Measurements from ENCODE around the gene PBXIP1. TPM values are rescaled to one million over a fixed set of nuclear protein-coding genes. Genes with fewer than 3 reads are reported as not detected.

Gene PBXIP1
- total RNA-seq, 4 donors from 2014 or later: 52.5 to 120 (median 97.9) TPM

DNA sequence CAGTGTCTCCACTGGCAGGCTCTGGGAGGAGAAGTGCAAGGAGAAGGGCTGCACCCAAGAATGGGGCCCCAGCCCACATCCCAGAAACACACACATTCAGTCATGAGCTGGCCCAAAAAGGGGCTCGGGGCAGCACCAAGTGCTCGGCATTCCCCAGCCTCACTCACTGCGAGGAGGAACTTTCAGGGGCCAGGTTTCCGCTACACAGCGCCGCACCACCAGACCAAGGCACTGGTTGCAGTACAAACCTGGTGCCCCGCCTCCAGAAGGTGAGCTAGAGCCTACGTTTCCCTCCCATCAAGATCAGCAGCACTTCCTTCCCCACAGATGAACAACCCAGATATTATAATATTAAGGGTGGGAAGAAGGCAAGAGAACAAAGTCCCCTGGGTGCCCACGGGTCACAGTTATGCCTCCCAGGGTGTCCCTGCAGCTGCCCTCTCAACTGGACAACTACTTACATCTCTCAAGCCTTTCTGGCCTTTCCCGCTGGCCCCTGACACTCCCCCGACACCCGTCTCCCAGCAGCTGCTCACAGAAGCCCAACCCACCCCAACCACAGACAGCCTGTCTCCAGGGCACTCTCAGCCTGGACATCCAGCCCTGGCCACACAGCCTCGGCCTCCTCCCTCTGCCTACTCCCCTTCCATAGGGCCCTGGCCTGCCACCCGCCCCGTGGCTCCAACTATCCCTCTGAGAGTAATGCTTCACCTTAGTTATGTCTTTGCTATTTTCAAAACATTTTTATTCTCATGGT, 3.8 kb downstream of the PBXIP1 start:
- H3K4me1 ChIP-seq: peaks cover 0 to 52% (median 41%) of the 10 kb centered on the region in 4 donors
- 62 to 67% methylated on average over 14 to 15 of the region's 15 CpGs for WGBS, 2 donors
- H3K27me3 ChIP-seq: no peaks in the 10 kb centered on the region
- DNase-seq (ENCODE audit: low spot score in 2 of 2): no peak
- TF ChIP-seq POLR2A (IDR thresholded peaks at IDR 0.05) (no peak), EP300 (IDR thresholded peaks at IDR 0.05) (no peak)
- TF ChIP-seq, protein P1, sequence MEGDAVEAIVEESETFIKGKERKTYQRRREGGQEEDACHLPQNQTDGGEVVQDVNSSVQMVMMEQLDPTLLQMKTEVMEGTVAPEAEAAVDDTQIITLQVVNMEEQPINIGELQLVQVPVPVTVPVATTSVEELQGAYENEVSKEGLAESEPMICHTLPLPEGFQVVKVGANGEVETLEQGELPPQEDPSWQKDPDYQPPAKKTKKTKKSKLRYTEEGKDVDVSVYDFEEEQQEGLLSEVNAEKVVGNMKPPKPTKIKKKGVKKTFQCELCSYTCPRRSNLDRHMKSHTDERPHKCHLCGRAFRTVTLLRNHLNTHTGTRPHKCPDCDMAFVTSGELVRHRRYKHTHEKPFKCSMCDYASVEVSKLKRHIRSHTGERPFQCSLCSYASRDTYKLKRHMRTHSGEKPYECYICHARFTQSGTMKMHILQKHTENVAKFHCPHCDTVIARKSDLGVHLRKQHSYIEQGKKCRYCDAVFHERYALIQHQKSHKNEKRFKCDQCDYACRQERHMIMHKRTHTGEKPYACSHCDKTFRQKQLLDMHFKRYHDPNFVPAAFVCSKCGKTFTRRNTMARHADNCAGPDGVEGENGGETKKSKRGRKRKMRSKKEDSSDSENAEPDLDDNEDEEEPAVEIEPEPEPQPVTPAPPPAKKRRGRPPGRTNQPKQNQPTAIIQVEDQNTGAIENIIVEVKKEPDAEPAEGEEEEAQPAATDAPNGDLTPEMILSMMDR (IDR thresholded peaks at IDR 0.05): no peak
- no peak overlapping the region for H3K27ac ChIP-seq
- no peak overlapping the region for H3K4me3 ChIP-seq
- H3K36me3 ChIP-seq: peaks cover 0 to 42% (median 6%) of the 10 kb centered on the region in 3 donors
- no peaks in the 10 kb centered on the region for H3K9me3 ChIP-seq

DNA sequence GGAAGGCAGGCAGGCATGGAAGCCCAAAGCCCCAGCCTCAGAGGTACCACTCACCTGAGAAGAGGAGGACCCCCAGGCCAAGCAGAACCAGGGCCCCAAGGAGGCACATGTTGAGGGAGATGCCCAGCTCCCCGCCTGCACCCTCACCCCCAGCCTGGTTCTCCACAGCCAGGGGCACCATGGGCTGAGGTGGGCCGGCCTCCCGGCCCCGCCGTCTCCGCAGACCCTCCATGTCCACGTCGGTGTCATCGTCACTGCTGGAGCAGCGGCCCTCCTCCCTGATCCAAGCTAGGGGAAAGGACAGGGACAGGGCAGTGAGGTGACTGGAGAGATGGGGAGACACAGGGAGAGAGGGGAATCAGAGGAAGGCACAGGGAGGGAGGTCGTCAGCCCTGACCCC, 7.8 kb downstream of the PBXIP1 start:
- Histone ChIP-seq H3K27me3 (no peaks in the 10 kb centered on the region), H3K36me3 (peaks cover 0 to 67% (median 10%) of the 10 kb centered on the region in 3 donors), H3K9me3 (no peaks in the 10 kb centered on the region), H3K4me3 (no peak overlapping the region), H3K4me1 (peaks cover 0 to 37% (median 19%) of the 10 kb centered on the region in 4 donors), H3K27ac (no peak overlapping the region)
- 93% methylated on average over 10 to 11 of the region's 11 CpGs for WGBS, 2 donors
- TF ChIP-seq POLR2A (IDR thresholded peaks at IDR 0.05): no peak
- TF ChIP-seq EP300 (IDR thresholded peaks at IDR 0.05): no peak
- TF ChIP-seq, protein P1 (IDR thresholded peaks at IDR 0.05): no peak
- no peak for DNase-seq (ENCODE audit: low spot score in 2 of 2)

DNA sequence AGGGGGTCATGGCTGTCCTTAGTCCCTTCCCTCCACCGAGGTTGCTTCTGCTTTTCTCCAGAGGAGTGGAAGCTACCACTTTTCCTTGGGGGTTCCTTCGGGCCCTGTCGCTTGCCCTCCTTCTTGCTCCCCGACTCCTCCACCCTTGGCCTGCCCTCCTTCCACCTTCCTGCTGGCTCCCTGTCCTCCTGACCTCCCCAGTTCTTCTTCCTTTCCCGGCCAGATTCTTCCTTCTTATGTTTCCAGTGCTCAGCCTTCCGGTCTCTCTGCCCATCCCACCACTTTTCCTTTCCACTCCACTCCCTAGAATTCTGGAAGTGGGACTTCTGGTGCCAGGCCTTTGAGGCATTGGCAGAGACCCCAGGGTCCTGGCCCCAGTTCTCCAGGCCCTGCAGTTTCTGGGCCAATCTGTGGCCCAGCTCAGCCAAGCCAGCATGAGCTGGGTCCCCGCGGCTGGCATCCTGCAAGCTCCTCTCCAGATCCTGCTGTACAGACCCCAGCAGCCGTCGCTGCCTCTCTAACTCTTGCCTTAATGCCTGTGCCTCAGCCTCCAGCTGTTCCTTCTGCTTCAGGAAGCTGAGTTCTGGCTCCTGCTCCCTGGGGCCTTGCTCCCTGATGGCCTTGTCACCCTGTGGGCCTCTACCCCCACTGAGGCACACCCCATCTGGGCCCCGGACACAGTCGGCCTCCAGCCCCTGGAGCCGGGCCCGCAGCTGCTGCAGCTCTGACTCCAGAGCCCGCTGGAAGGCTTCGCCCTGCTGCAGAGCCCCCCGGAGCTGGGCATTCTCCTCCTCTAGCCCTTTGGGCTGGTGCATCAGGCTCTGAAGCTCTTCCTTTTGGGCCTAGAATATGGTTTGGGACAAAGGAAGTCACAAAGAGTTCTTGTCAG, 9.7 kb downstream of the PBXIP1 start:
- no peak overlapping the region for H3K4me3 ChIP-seq
- H3K27ac ChIP-seq: peak overlapping the region in 1 of 4 donors; percentile 52
- no peaks in the 10 kb centered on the region for H3K27me3 ChIP-seq
- no peak for DNase-seq (ENCODE audit: low spot score in 2 of 2)
- WGBS, 2 donors: 74 to 80% methylated on average over 10 of the region's 17 CpGs
- H3K36me3 ChIP-seq: peaks cover 0 to 59% (median 9%) of the 10 kb centered on the region in 3 donors
- H3K9me3 ChIP-seq: no peaks in the 10 kb centered on the region
- TF ChIP-seq EP300 (IDR thresholded peaks at IDR 0.05) (no peak), POLR2A (IDR thresholded peaks at IDR 0.05) (no peak)
- TF ChIP-seq, protein P1 (IDR thresholded peaks at IDR 0.05): no peak
- H3K4me1 ChIP-seq: peaks cover 0 to 38% (median 17%) of the 10 kb centered on the region in 4 donors

DNA sequence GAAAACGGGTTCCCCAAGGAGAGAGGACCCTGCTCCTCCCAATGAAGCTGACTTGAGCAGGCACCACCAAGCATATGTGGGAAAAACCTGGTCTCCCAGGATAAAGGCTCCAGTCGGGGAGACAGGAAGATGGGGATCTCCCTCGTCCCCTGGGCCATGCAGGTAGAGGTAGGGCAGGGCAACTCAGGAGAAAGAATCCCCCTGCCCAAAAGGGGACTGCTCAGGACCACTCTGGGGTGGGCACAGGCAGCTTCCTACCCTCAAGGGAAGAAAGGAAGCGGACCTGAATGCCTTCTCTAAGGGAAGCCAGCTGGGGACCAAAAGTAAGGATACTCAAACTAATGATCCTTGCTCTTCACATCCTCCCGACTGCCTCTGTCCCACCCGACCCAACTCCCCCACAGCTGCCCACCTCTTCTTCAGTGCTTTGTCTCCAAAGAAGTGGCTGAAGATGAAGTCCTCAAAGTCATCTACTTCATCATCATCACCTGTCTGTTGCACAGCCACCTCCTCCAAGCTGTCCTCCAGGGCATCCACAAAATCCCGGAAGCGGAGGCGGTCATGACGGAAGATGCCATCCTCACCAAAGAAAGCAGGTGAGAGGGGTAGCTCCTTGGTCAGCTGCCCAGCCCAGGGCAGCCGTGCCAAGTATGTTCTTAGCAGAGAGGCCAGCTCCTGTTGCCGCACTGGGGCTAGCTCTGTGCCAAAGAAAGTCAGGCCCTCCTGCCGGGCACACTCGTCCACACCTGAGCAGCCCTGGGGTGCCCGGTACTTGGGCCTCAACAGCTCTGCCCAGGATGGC, 10.5 kb downstream of the PBXIP1 start:
- peaks cover 0 to 50% (median 4%) of the 10 kb centered on the region in 3 donors for H3K36me3 ChIP-seq
- no peak for DNase-seq (ENCODE audit: low spot score in 2 of 2)
- H3K4me3 ChIP-seq: no peak overlapping the region
- TF ChIP-seq EP300 (IDR thresholded peaks at IDR 0.05): no peak
- TF ChIP-seq, protein P1 (IDR thresholded peaks at IDR 0.05): no peak
- no peak for TF ChIP-seq POLR2A (IDR thresholded peaks at IDR 0.05)
- H3K27me3 ChIP-seq: no peaks in the 10 kb centered on the region
- H3K9me3 ChIP-seq: no peaks in the 10 kb centered on the region
- WGBS, 2 donors: 80 to 81% methylated on average over 15 of the region's 15 CpGs
- peak overlapping the region in 2 of 4 donors; percentile 52 to 62 for H3K27ac ChIP-seq
- peaks cover 0 to 44% (median 17%) of the 10 kb centered on the region in 4 donors for H3K4me1 ChIP-seq
